GM19351 (cell line): ENCODE measurements around the gene IP6K2.

Experiments used
- ATAC-seq: cut with Tn5 transposase; IDR thresholded peaks from one replicate; pipeline ENCODE4 v1.9.1; 2021; ENCODE audit warnings: mild to moderate bottlenecking, moderate library complexity; ENCODE audit not compliant: unreplicated experiment

The IP6K2 gene

DNA sequence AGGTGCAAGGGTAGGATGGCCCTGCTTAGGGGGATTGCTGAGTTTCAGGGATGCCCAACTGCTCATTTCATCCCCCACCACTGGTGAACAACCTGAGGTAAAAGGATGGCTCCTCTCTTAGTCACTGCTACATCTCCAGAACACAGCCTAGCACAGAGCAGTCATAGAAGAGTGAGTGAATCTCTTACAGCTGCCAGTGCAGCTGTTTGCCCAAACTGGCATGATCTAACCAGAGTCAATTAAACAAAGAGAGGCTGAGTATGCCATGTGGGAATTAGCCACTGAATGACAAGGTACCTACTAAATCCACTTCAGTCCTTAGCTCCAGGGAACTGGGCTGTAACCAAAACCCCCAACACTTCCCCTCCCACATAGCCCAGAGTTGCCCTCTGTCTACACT, 24.5 kb downstream of the IP6K2 start:
- ATAC-seq: no peak

- no peak for ATAC-seq
These were observed 26.1 kb downstream of the IP6K2 start for GRCh38 chr3:48690846-48691458.

DNA sequence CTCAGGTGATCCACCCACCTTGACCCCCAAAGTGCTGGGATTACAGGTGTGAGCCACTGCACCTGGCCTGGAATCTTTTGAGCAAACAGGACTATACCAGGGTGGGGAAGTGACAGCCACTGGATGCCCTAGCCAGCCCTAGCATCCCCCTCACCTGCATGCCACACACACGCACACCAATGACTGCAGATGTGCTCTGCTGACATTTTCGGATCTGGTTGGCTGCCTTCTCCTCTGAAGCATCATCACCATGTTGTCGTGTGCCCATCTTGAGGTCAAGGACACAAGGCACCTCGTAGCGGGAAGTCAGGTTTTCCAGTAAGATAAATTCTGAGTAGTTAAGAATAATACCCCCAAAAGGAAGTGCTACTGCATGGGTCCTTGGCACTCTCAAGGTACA, 27.6 kb downstream of the IP6K2 start:
- no peak for ATAC-seq

GRCh38 chr3:48688737-48689075, 28.3 kb downstream of the IP6K2 start:
- ATAC-seq: no peak

DNA sequence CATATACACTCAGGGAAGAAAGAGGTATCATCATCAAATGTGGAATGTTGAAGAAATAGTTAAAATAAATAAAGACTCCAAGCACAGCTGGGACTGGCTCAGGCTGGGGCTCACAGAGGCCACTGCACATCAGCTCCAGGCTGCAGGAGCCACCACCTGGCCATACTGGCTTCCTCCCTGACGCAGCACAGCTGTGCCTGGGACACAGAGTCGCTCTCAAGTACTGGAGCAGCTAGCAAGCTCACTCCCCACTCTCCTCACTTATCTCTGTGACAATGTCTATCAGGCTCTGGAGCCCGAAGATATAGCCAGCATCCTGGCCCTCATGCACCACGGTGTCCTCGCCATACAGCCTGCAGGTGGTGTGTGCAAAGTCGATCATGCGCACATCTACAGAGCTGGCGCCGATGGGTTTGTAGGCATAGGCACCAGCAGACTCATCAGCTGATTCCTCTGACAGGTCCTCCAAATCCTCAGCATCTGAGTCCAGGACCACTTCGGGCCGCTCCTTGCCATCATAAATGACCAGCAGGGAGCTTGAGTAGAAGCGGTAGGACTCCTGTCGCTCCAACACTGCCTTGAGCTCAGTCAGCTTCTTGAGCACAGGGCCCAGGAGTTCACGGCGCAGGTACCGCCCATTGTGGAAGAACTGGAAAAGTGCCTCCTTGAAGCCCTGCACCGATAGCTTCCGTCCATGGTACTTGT, 28.8 kb downstream of the IP6K2 start:
- ATAC-seq: no peak

DNA sequence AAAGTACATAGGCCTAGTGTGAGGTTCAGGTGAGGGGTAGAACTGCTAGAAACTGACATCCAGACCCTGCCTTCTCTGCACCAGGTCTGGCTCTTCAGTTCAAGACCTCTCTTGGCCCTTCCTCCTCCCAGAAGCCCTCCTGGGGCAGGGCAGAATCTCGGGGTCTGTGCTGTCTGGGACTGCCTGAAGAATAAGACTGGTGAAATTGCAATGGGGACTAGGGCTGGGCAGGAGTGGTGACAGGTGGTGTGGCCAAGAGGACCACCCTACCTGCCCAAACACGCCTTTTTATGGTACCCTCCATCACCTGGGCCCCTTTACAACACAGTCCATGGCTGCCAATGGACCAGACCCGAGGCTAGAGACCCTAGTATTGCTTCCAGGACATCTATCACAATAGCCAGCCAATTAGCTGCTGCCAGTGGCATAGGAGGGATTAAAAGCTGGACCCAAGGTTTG, 29.8 kb downstream of the IP6K2 start:
- no peak for ATAC-seq

- no peak for ATAC-seq
These were observed 30.3 kb downstream of the IP6K2 start for GRCh38 chr3:48686538-48687219.

DNA sequence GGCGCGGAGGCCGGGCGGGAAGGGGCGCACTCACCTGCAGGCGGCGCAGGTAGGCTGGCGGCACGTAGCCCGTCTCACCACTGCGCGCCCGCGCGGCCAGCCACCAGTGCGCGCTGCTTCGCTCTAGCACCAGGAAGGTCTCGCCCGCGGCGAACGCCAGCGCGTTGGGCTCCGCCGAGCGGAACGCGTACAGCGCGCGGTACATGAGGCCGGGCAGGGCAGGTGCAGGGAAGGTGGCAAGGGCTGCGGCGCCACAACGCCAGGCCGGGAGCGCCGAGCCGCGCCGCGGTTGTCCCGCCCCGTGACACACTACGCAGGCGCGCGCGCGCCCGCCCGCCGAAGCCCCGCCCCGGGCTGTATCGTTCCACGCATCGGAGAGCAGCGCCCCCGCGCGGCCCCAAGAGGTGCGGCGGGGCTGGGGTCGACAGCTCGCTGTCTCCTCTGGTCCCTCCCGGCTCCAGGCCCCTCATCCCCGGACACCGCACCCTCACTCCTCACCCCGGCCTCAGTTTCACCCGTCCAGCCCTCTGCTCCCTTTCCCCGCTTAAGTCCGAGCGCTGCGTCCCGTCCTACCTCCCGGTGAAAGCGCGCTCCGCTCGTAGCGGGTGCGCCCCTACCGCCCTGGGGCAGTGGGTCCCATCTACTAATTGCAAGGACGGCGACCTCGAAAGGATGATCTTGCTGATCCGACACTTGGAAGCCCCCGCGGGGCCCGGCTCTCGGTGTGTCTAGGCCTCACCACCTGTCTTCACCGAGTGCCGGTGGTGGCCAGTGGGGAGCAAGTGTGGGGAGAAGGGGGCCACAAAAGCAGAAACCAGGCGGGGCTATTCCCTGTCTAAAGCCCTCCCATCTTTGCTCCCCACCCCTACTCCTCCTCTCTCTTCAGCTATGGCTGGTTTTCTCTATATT, 31.2 kb downstream of the IP6K2 start, which contains the start of gene NCKIPSD:
Gene NCKIPSD (minus strand): TSS at position 313 of the 909 bp plus-strand sequence. CDS start 108 bp downstream, at position 205.
- peak; percentile 73 for ATAC-seq

DNA sequence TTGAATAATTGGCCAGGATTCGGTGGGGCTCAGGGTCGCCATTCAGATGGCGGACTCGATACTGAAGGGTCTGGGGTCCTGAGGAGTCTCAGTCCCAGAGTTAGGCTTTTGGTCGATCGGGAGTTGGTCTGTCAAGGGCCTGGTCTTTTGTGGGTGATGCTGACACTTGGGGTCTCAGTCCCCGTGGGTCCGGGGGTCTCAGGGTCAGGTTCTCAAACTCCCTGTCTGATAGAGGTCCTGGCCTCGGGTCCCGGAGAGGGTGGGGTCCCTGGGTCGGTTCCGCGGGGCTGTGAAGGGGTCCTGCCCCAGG, 31.8 kb downstream of the IP6K2 start:
- ATAC-seq: no peak

- no peak for ATAC-seq
These were observed 32.4 kb downstream of the IP6K2 start for GRCh38 chr3:48684480-48685143.

DNA sequence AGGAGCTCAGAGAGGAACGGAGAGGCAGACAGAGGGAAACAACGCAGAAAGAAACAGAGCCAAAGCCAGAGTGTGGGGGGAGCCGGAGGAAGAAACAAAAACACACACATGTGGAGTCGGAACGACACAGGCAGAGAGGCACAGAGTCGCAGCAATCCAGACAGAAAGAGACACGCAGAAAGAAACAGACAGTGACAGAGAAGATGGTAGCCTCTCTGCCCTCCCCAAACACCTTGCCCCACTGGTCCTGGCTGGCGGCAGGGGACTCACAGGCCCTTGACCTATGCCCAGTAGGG, 33.0 kb downstream of the IP6K2 start:
- ATAC-seq: no peak

GRCh38 chr3:48682786-48683185, 34.2 kb downstream of the IP6K2 start:
- ATAC-seq: no peak

- ATAC-seq: no peak
These were observed 34.9 kb downstream of the IP6K2 start for GRCh38 chr3:48681974-48682610.

DNA sequence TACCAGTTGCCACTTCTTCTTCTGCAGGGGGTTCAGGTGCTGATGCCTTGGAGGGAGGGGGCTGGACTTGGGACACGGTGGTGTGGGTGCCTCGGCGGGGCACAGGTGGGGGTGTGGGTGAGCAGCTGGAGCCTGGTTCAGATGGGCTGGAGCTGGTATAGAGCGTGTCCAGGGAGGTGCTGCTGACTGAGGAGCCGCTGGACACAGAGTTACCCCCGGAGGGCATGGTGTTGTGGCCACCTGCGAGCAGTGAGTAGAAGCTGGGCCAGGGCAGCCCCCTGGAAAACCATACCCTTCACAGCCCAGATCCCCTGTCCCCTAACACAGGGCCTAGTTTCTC, 35.5 kb downstream of the IP6K2 start:
- ATAC-seq: no peak

DNA sequence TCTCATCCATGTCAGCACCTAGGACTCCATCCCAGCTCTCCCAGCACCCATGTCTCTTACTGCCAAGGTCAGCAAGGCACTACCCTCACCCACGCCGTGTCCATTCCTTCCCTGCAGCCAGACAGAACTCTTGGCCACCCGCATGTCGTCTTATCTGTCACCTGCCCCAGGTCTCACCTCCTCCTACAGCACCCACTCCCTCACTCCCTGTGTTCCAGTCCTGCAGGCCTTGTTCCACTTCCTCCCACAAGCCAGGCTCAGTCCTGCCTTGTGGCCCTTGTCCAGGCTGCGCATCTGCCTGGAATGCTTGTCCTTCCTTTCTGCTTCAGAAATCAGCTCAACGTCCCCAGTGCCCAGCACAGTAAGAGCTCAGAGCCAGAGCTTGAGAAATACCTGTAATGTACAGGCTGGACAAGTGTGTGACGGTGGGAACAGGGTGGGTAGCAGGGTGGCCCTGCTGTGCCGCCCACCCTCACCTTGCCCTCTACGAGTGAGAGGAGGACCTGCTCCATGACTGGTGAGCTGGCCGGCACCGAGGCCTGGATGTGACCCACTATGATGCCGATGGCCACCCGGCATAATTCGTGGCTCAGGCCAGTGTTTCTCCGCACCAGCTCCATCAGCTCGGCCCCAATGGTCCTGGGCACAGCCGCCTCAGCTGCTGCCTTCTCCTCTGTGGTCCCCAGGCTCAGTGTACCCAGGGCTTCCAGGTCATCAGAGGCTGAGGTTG, 36.0 kb downstream of the IP6K2 start:
- ATAC-seq: no peak

DNA sequence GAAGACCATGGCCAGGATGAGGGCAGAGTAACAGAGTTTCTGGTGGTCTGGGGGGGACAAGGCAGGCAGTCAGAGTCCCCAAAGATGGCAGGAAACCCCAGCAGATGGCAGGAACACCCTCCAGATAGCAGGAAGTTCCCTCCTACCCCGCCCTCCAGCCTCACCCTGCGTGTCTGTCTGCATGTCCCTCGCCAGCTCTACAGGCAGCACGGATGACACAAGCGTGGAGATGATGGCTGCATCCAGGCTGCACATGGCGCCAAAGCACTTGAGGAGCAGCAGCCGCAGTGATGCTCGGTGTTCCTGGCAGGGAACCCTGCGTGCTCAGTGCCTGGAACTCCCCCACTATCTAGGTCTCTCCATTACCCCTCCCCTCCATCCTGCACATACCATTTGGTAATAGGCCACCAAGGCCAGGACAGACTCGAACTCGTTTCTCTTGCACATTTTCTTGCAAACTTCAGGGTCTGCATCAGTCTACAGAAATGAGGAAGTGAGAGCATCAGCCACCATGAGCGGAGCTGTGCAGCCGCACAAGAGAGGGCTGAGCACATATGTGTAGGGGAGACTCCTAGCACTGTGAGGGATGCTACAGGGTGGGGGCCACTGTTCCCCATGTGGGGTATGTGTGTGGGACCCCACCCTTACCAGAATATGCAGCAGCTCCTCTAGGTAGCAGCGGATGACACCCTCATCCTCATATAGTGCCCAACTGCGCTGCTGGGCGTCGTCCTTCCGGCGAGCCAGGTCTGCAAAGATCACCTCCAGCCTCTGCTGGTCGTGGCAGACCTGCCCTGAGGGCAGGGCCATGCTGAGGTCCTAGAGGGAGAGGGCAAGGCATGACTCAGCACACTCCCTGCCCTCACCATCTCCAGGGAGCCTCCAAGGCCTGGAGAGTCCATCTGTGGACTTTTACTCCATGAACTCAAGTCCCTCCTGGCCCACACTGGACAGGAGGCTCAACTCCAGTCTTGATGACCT, 37.3 kb downstream of the IP6K2 start:
- ATAC-seq: no peak

GRCh38 chr3:48678566-48679380, 38.2 kb downstream of the IP6K2 start:
- ATAC-seq: no peak

DNA sequence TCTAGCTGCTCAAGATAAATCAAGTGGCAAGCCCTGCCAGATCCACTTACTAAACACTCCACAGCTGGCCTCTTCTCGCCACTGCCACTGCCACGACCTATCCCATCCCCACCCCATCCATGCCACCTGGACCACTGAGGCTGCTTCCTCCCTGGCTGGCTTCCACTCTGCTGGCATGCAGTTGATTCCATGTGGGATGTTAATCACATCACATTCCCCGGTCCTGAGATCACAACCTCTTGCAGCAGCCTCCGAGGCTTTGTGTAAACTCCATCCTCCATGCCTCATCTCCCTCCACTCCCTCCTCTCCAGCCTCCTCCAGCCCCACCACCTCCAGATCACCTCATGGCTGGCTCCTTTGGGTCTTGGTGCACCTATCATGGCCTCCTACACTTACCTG, 39.0 kb downstream of the IP6K2 start:
- no peak for ATAC-seq
